Astrocyte of the cerebellum (primary cell): ENCODE data around the gene RAB6B.

Experiments
- DNase-seq: peaks from one replicate; pipeline ENCODE4 v3.0.0-alpha.2; 2011; ENCODE audit warnings: low read depth
- H3K4me3 ChIP-seq: 2 replicates; pipeline ENCODE4 v1.5.1; 2011; ENCODE audit warnings: mild to moderate bottlenecking, low read depth, low read length, moderate library complexity
- in situ Hi-C: cut with HindIII; loops from 2 replicates; pipeline ENCODE4 v1.10.0; 2017; ENCODE audit warnings: low sequenced_read_pairs
- TF ChIP-seq, protein P1 (sequence below): IDR thresholded peaks from 2 replicates; pipeline ENCODE4 v1.5.1; 2012; ENCODE audit warnings: low read length, low read depth, moderate library complexity, mild to moderate bottlenecking; ENCODE audit errors: missing control alignments

Gene RAB6B

DNA sequence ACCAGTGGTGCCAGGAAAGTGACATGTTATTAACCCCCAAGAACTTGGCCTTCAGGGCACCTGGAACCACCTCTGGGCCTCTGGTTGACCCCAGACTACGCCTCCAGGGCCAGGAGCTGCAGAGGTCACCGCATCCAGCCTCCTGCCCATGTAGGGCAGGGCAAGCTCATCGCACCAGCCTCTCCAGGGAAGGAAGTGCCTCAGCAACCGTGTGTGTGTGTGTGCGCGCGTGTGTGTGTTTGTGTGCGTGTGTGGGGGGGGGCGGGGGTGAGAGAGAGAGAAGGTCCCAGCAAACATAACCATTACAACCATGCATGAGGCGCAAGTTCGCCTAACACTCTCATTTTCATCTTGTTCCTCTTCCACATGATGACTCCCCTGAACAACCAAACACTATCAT, 31.8 kb downstream of the RAB6B start:
- H3K4me3 ChIP-seq = no peak overlapping the region
- no peak for DNase-seq
- in situ Hi-C loops = no loop called here
- TF ChIP-seq, protein P1, sequence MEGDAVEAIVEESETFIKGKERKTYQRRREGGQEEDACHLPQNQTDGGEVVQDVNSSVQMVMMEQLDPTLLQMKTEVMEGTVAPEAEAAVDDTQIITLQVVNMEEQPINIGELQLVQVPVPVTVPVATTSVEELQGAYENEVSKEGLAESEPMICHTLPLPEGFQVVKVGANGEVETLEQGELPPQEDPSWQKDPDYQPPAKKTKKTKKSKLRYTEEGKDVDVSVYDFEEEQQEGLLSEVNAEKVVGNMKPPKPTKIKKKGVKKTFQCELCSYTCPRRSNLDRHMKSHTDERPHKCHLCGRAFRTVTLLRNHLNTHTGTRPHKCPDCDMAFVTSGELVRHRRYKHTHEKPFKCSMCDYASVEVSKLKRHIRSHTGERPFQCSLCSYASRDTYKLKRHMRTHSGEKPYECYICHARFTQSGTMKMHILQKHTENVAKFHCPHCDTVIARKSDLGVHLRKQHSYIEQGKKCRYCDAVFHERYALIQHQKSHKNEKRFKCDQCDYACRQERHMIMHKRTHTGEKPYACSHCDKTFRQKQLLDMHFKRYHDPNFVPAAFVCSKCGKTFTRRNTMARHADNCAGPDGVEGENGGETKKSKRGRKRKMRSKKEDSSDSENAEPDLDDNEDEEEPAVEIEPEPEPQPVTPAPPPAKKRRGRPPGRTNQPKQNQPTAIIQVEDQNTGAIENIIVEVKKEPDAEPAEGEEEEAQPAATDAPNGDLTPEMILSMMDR = no peak

DNA sequence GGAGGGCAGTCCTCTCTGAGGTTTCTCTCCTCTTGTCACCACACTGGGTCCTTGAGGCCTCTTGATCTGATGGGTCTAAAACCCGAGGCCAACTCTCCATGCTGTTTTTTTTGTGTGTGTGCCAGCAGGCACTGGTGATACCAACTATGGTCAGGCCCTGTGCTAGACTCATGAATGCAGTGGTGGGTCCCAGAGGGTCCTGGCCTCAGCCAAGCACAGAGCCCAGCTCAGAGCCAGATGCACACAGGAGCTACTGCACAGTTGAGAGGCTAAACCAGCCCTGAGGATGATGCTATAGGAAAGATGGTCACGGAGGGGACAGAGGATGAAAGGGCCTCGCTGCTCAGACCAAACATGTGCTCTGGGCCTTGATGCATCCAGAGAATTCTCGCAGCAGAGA, 33.5 kb downstream of the RAB6B start:
- in situ Hi-C loops = no loop called here
- H3K4me3 ChIP-seq = no peak overlapping the region
- no peak for DNase-seq
- TF ChIP-seq, protein P1 = no peak

DNA sequence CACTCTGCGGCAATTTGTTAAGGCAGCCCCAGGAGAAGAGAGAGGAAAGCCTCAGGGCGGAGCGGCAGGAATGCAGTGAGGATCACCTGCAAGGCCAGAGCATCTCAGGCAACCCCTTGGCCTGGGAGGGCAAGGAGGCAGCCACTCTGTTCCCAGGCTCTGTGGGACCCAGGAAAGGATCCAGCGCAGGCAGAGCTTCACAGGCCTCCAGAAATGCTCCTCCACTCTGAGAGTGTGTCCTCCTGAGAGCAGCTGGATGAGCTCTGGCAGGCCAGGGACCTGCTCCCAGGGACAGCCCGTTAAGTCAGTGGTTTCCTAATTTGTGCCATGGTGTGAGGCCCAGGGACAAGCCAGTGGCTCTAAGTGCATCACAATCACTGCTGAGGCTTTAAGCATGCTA, 35.2 kb downstream of the RAB6B start:
- DNase-seq = no peak
- TF ChIP-seq, protein P1 = no peak
- in situ Hi-C loops = no loop called here
- H3K4me3 ChIP-seq = no peak overlapping the region

DNA sequence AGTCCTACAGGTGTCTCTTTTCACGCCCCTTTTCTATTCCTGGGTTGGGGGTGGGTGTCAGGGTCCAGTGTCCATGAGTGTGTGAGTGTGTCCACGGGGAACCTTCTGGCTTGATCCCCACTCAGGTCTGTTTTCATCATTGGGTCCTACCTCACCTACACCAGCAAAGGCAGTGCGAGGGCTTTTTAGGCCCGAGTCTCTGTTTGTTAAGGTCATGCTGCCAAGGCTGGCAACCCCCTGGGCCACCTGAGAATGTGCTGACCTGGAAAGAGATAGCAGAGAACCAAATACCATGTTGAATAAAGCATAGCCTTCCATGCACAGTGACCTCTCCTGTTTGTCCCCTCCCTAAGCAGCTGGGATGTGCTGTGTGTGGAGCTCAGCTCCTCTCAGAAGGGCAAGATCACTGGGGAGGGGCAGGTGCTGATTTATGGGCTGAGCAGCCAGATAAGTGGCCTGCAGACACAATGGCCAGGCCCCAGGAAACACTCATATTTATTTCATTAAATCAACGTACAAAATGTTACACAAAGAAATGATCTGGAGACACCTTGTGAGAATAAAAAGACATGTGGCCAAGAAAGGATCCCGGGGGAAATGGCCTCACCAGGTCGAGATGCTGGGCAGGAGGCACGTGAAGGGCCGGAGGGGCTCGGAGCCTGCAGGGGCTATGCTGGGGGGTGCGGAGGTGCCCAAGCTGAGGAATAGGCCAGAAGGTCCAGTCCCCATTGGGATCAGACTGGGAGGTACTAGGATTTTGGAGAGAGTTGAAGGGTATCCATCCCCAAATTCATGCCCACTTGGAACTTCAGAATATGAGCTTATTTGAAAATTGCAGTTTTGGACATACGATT, 36.1 kb downstream of the RAB6B start:
- DNase-seq = no peak
- in situ Hi-C loops = no loop called here
- H3K4me3 ChIP-seq = no peak overlapping the region
- TF ChIP-seq, protein P1 = no peak

DNA sequence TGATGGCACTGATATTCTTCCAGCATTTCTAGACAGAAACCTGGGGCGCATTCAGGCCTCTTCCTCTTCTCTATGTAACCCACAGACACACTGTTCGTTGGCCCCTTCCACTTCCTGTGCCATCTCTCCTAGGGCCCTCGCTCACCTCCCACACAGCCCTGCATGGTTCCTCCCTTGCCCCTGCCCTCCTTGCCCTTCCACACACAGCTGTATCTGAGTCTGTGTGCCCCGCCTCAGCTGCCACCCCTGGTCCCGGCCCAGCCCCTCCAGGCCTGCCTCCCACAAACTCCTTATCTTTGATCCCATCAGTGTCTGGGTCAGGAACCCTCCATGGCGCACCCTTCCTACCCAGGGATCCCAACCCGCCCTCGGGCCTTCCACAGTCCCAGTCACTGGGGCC, 37.9 kb downstream of the RAB6B start:
- H3K4me3 ChIP-seq = no peak overlapping the region
- DNase-seq = no peak
- TF ChIP-seq, protein P1 = no peak
- in situ Hi-C loops = no loop called here

DNA sequence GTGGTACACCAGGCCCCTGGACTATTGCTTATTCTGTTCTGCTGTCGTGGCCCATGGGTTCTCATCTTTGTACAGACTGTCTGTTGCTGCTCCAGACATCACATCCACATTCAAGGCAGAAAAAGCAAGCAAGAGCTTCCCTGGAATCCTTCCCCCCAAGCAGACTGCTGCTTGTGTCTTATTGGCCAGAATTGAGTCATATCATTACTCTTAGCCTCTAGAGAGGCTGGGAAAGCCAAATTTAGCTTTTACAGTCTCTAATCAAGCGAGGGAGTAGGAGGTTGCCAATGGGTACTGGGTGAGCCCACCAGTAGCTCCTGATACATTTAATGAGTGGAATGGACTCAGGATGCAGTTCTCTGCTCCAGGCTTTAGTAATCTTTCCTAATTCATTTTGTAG, 39.4 kb downstream of the RAB6B start:
- TF ChIP-seq, protein P1 = no peak
- no peak overlapping the region for H3K4me3 ChIP-seq
- in situ Hi-C loops = no loop called here
- no peak for DNase-seq
